Brain microvascular endothelial cell (primary cell): ENCODE data around the gene CNN1.

Experiments
- DNase-seq: peaks from one replicate; pipeline ENCODE4 v3.0.0-alpha.2; 2020
- H3K27ac ChIP-seq: fragments of 250-450 bp; sonication (Bioruptor Pico); 2 replicates; pipeline ENCODE4 v1.5.1; 2020; ENCODE audit warnings: mild to moderate bottlenecking, moderate library complexity
- H3K27me3 ChIP-seq: fragments of 250-450 bp; sonication (Bioruptor Pico); replicated peaks from 2 replicates; pipeline ENCODE4 v1.5.1; 2020; ENCODE audit warnings: mild to moderate bottlenecking
- H3K36me3 ChIP-seq: fragments of 250-450 bp; sonication (Bioruptor Pico); replicated peaks from 2 replicates; pipeline ENCODE4 v1.5.1; 2020; ENCODE audit warnings: mild to moderate bottlenecking
- H3K4me3 ChIP-seq: 2 replicates; pipeline ENCODE4 v1.5.1; 2011; ENCODE audit warnings: low read depth, mild to moderate bottlenecking, control low read depth, low read length, moderate library complexity
- CTCF ChIP-seq: IDR thresholded peaks from 2 replicates; pipeline ENCODE4 v1.5.1; 2011; ENCODE audit warnings: low read depth, mild to moderate bottlenecking, moderate library complexity, low read length, control low read depth, inconsistent platforms; ENCODE audit errors: missing control alignments
- in situ Hi-C: cut with HindIII; loops from 2 replicates; pipeline ENCODE4 v1.10.0; 2017; ENCODE audit warnings: low sequenced_read_pairs, low pct_ligation_motif_present

CNN1 gene

GRCh38 chr19:11554160-11554559, 15.5 kb downstream of the CNN1 start:
- no peak for TF ChIP-seq CTCF
- Histone ChIP-seq H3K4me3 (no peak overlapping the region), H3K27me3 (no peaks in the 10 kb centered on the region), H3K27ac (no peak overlapping the region), H3K36me3 (peaks cover 29% of the 10 kb centered on the region)
- in situ Hi-C loops = no loop called here
- DNase-seq = no peak

- H3K27ac ChIP-seq = no peak overlapping the region
- in situ Hi-C loops = no loop called here
These were observed 16.6 kb downstream of the CNN1 start for GRCh38 chr19:11555246-11555645.

GRCh38 chr19:11556634-11557420, 18.2 kb downstream of the CNN1 start:
- no peak for DNase-seq
- H3K27ac ChIP-seq = no peak overlapping the region
- TF ChIP-seq CTCF = no peak
- in situ Hi-C loops = no loop called here
- no peaks in the 10 kb centered on the region for H3K27me3 ChIP-seq
- H3K4me3 ChIP-seq = no peak overlapping the region
- H3K36me3 ChIP-seq = peaks cover 29% of the 10 kb centered on the region

More at GRCh38 chr19:11555246-11555645, 16.6 kb downstream of the CNN1 start:
- Histone ChIP-seq H3K27me3 (no peaks in the 10 kb centered on the region), H3K36me3 (peaks cover 29% of the 10 kb centered on the region), H3K4me3 (no peak overlapping the region)
- no peak for TF ChIP-seq CTCF
- DNase-seq = no peak

- H3K27me3 ChIP-seq = no peaks in the 10 kb centered on the region
- H3K27ac ChIP-seq = no peak within 1 kb of the TSS
- peaks cover 9% of the 10 kb centered on the region for H3K36me3 ChIP-seq
- TF ChIP-seq CTCF = peak; percentile 44
- peak; percentile 97 for DNase-seq
- peak within 1 kb of the TSS; percentile 88 for H3K4me3 ChIP-seq
- in situ Hi-C loops = no loop called here
These were observed 20.5 kb downstream of the CNN1 start, which contains the start of gene ELOF1 for GRCh38 chr19:11558881-11559828. Gene ELOF1 (minus strand): TSS chr19:11559230. CDS start chr19:11554347, 4,883 bp downstream.

- H3K27me3 ChIP-seq = no peaks in the 10 kb centered on the region
- TF ChIP-seq CTCF = peak; percentile 78
- DNase-seq = peak; percentile 77
- no peak overlapping the region for H3K4me3 ChIP-seq
- in situ Hi-C loops = no loop called here
- H3K36me3 ChIP-seq = peaks cover 3% of the 10 kb centered on the region
- no peak overlapping the region for H3K27ac ChIP-seq
These were observed 21.9 kb downstream of the CNN1 start for GRCh38 chr19:11560404-11561051.
